Measurements from ENCODE around the gene PDE6B.
A peak's percentile ranks its signal among the peaks of the same experiment; 100 is the strongest.
"Not testable (repeated sequence)": the region's sequence is repeated elsewhere in the genome, so short reads cannot be mapped to it uniquely, and the experiment has no call there.

The PDE6B gene

GRCh38 chr4:705278-706082, 80.1 kb downstream of the PDE6B start, which contains the start of gene PCGF3:
Gene PCGF3 (plus strand): TSS chr4:705832. CDS start chr4:733681, 27,849 bp downstream.
- DNase-seq (ENCODE audit: extremely low read depth, low read depth), result peak; percentile 89
- TF ChIP-seq CTCF (IDR thresholded peaks at IDR 0.05; ENCODE audit: low read depth, low read length), result no peak

- not testable (repeated sequence) for DNase-seq (ENCODE audit: extremely low read depth, low read depth)
Measured at GRCh38 chr4:706083-706633, 80.8 kb downstream of the PDE6B start.

GRCh38 chr4:706834-707598, 81.6 kb downstream of the PDE6B start:
- no peak for TF ChIP-seq CTCF (IDR thresholded peaks at IDR 0.05; ENCODE audit: low read depth, low read length)
- no peak for DNase-seq (ENCODE audit: extremely low read depth, low read depth)

GRCh38 chr4:707929-708630, 82.7 kb downstream of the PDE6B start:
- TF ChIP-seq CTCF (IDR thresholded peaks at IDR 0.05; ENCODE audit: low read depth, low read length), result no peak
- no peak for DNase-seq (ENCODE audit: extremely low read depth, low read depth)

GRCh38 chr4:708631-708933, 83.2 kb downstream of the PDE6B start:
- TF ChIP-seq CTCF (IDR thresholded peaks at IDR 0.05; ENCODE audit: low read depth, low read length), result no peak
- no peak for DNase-seq (ENCODE audit: extremely low read depth, low read depth)

- DNase-seq (ENCODE audit: extremely low read depth, low read depth), result no peak
- TF ChIP-seq CTCF (IDR thresholded peaks at IDR 0.05; ENCODE audit: low read depth, low read length), result no peak
Measured at GRCh38 chr4:709348-709747, 84.0 kb downstream of the PDE6B start.

GRCh38 chr4:710116-710515, 84.7 kb downstream of the PDE6B start:
- no peak for DNase-seq (ENCODE audit: extremely low read depth, low read depth)
- no peak for TF ChIP-seq CTCF (IDR thresholded peaks at IDR 0.05; ENCODE audit: low read depth, low read length)

All from AG09319 (cell line).